T-helper 2 cell (primary cell): ENCODE data around the gene GLYATL1.

Source experiments
- DNase-seq, 5 experiments: peaks; one replicate each; pipeline versions ENCODE4 v3.0.0 to v3.0.0-alpha.2; 2012 to 2022
- total RNA-seq, 2 donors: gene quantifications; one replicate each; lab custom pipeline; 2026; lab: John Stamatoyannopoulos, UW

GLYATL1 gene
- 0 to 0.07 reads per million in 2 donors for total RNA-seq

GRCh38 chr11:58939277-58939676 is at the start of gene GLYATL1:
GLYATL1 (plus strand) TSS chr11:58939488; CDS start chr11:58947088, 7,600 bp downstream.
- no peak for DNase-seq

- DNase-seq = no peak
Measured at GRCh38 chr11:58893899-58894298, 45.4 kb upstream of the GLYATL1 start.

GRCh38 chr11:58898106-58898505 is 41.2 kb upstream of the GLYATL1 start:
- DNase-seq = no peak

- DNase-seq = peak in 1 of 5 experiments; percentile 25
Measured at GRCh38 chr11:58900479-58901420, 38.5 kb upstream of the GLYATL1 start.

- no peak for DNase-seq
Measured at GRCh38 chr11:58902881-58903280, 36.4 kb upstream of the GLYATL1 start.

GRCh38 chr11:58905011-58905720 is 34.1 kb upstream of the GLYATL1 start:
- no peak for DNase-seq

GRCh38 chr11:58905721-58906547 is 33.4 kb upstream of the GLYATL1 start:
- no peak for DNase-seq

- DNase-seq = no peak
Measured at GRCh38 chr11:58907780-58908179, 31.5 kb upstream of the GLYATL1 start.

- DNase-seq = no peak
Measured at GRCh38 chr11:58912124-58912523, 27.2 kb upstream of the GLYATL1 start.

- DNase-seq = no peak
Measured at GRCh38 chr11:58913685-58914084, 25.6 kb upstream of the GLYATL1 start.

GRCh38 chr11:58914821-58915543 is 24.3 kb upstream of the GLYATL1 start:
- DNase-seq = no peak

- no peak for DNase-seq
Measured at GRCh38 chr11:58916637-58917036, 22.7 kb upstream of the GLYATL1 start.

GRCh38 chr11:58917159-58917783 is 22.0 kb upstream of the GLYATL1 start:
- no peak for DNase-seq

- no peak for DNase-seq
Measured at GRCh38 chr11:58919561-58919960, 19.7 kb upstream of the GLYATL1 start.

GRCh38 chr11:58919980-58920379 is 19.3 kb upstream of the GLYATL1 start:
- DNase-seq = no peak

GRCh38 chr11:58921778-58922390 is 17.4 kb upstream of the GLYATL1 start:
- DNase-seq = no peak

GRCh38 chr11:58922479-58922878 is 16.8 kb upstream of the GLYATL1 start:
- no peak for DNase-seq

- DNase-seq = peak in 1 of 5 experiments; percentile 29
Measured at GRCh38 chr11:58923300-58923788, 15.9 kb upstream of the GLYATL1 start.

GRCh38 chr11:58924230-58924629 is 15.1 kb upstream of the GLYATL1 start:
- no peak for DNase-seq

GRCh38 chr11:58926251-58926650 is 13.0 kb upstream of the GLYATL1 start:
- DNase-seq = no peak

- no peak for DNase-seq
Measured at GRCh38 chr11:58926695-58927094, 12.6 kb upstream of the GLYATL1 start.
